T-helper 1 cell treated with Interleukin-12 subunit alpha and Interleukin-12 subunit beta and Interleukin-4 antibody, amounts not matched to agents 30 μg/mL and 1 μg/mL, for 36 hours (primary cell): Measurements from ENCODE around the gene RHO.

ENCODE experiments used
- H3K27ac Mint-ChIP-seq: one replicate; pipeline ENCODE4 v1.8.0; 2021; ENCODE audit warnings: mild to moderate bottlenecking, mixed read lengths
- H3K27me3 Mint-ChIP-seq: one replicate; pipeline ENCODE4 v1.8.0; 2021; ENCODE audit warnings: low read depth, mixed read lengths
- H3K36me3 Mint-ChIP-seq: one replicate; pipeline ENCODE4 v1.8.0; 2021; ENCODE audit warnings: low read depth, mixed read lengths
- H3K4me1 Mint-ChIP-seq: one replicate; pipeline ENCODE4 v1.8.0; 2021; ENCODE audit warnings: low read depth, mixed read lengths
- H3K4me3 Mint-ChIP-seq: one replicate; pipeline ENCODE4 v1.8.0; 2021; ENCODE audit warnings: mild to moderate bottlenecking, moderate library complexity, mixed read lengths
- H3K9me3 Mint-ChIP-seq: one replicate; pipeline ENCODE4 v1.8.0; 2021; ENCODE audit warnings: mixed read lengths

Gene RHO

DNA sequence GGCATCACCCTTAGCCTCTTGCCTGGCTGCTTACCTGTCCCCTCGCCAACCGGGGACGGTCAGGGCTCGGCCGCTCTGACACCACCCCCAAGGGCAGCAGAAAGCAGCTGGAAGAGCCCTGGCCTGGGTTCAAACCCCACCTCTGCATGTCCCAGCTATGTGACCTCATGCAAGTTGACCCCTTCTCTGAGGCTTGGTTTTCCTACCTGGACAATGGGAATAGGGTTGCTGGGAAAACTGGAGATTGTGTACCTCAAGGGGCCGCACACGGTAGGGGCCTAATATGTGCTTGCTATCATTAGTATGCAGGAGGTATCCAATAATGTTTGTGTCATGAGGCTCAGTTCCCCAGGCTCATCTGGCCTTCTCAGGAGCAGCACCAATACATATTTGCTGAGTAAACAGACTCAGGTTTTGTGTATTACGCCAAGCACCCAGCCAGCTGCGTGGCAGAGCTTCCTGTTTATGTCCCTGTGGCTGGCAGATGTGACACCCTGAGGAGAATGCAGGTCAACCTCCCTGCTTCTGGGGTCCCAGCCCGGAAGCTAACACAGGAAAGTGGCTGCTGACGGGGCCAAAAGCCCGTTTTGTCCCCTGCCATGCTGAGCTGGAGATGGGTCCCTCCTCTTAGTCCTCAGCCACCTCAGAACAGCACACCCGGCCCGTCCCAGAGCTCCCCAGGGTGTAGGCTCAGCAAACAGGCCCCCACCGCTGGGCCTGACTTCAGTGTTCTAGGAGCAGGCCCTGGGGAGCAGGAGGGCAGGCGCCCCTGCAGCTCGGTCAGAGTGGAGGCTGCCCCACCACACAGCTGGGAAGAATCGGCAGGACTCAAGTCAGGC is 48.3 kb downstream of the RHO start:
- H3K4me1 Mint-ChIP-seq = peaks cover 9% of the 10 kb centered on the region
- H3K36me3 Mint-ChIP-seq = no peaks in the 10 kb centered on the region
- no peaks in the 10 kb centered on the region for H3K9me3 Mint-ChIP-seq
- no peaks in the 10 kb centered on the region for H3K27me3 Mint-ChIP-seq
- no peak overlapping the region for H3K4me3 Mint-ChIP-seq
- peak overlapping the region; percentile 62 for H3K27ac Mint-ChIP-seq

DNA sequence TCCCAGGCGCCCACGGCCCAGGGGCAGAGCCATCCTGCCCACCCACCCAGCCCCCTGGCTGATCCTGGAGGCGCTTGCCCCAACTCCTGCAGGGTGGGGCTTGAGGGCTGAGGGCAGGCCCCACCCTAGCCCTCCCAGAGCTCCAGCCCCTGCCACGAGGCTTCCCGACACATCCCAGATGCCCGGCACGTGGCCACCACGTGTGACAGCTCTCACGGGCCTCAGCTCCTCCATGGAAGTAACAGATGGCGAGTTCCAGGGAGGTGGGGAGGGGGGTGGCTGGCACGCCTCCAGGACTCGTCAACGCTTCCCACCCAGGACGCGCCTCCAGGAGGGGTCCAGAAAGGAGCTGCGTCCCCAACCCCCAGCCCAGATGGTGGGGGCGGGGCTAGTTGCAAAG is 48.9 kb downstream of the RHO start:
- peaks cover 9% of the 10 kb centered on the region for H3K4me1 Mint-ChIP-seq
- no peaks in the 10 kb centered on the region for H3K36me3 Mint-ChIP-seq
- H3K4me3 Mint-ChIP-seq = no peak overlapping the region
- H3K27me3 Mint-ChIP-seq = no peaks in the 10 kb centered on the region
- H3K9me3 Mint-ChIP-seq = no peaks in the 10 kb centered on the region
- H3K27ac Mint-ChIP-seq = no peak overlapping the region

DNA sequence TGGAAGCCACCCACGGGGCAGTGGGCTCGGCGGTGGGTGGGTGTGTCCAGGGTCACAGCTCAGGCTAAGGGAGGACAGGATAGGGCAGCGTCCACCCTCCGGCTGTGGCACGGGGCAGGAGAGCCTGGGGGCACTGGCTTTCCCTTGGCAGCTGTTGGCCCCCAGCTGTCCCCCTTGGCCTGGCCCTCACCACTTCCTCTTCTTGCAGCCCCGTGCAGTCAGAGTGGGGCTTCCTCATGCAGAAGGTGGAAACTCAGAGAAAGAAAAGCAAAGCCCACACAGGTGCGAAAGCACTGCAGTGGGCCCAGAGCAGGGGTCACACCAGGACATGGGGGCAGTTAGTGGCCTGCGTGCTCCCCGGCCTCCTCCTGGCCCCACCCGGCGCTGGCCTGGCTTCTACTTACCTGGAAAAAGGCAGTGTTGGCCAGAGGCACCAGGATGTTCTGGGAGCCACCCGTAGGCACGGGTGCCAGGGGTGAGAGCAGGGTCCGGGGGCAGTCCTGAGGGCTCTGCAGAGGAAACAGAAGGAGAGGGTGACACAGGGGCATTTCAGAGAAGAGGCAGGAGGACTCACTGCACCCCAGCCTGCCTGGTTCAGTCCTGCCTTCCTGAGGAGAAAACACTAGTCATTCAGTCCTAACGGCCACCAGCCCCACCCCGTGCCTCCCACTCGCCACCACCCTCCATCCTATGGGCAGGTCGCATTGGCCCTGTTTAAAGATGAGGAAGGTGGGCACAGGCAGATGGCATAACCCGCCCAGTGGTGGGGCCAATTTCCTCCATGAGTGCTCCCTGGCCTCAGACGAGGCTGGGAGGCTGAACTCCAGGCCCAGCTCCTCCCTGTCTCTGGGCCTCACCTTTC is 49.7 kb downstream of the RHO start:
- Mint-ChIP-seq H3K27me3 (no peaks in the 10 kb centered on the region), H3K9me3 (no peaks in the 10 kb centered on the region), H3K36me3 (no peaks in the 10 kb centered on the region), H3K4me1 (peaks cover 9% of the 10 kb centered on the region), H3K4me3 (no peak overlapping the region), H3K27ac (no peak overlapping the region)

DNA sequence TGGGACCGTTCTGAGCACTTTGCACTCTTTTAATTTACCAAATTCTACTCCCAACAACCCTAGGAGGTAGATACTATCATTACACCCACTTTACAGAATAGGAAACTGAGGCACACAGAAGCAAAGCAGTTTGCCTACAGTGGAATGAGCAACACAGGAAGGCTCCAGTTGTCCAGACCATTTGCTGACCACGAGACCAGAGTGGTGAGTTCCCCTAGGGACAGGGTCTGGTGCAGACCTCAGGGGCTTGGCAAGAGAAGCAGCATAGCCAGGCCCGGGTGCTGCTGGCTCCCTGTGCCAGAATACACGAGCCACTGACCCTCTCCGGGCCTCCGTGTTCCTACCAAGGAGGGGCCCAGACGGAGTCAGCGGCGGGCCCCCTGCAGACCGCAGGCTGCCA is 51.6 kb downstream of the RHO start:
- Mint-ChIP-seq H3K36me3 (no peaks in the 10 kb centered on the region), H3K9me3 (no peaks in the 10 kb centered on the region), H3K27ac (no peak overlapping the region), H3K4me3 (no peak overlapping the region), H3K4me1 (peaks cover 9% of the 10 kb centered on the region), H3K27me3 (no peaks in the 10 kb centered on the region)

DNA sequence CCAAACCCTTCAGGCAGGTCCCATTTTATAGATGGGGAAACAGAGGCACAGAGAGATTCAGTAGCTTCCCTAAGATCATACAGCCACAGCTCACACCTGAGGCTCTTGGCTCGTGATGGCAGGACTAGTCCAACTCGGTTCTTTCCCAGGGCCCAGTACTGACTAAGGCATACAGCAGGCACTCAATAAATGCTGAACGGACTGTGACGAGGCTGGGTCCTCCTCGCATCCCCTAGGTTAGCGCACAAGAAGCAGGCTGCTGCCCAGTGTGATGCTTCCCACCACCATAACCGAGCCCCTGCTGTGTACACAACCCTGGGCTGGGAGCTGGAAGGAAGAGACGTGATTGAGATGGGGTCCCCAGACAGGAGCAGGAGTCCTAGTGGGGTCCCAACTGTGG is 53.2 kb downstream of the RHO start:
- peaks cover 3% of the 10 kb centered on the region for H3K4me1 Mint-ChIP-seq
- no peaks in the 10 kb centered on the region for H3K27me3 Mint-ChIP-seq
- no peak overlapping the region for H3K4me3 Mint-ChIP-seq
- no peaks in the 10 kb centered on the region for H3K9me3 Mint-ChIP-seq
- no peak overlapping the region for H3K27ac Mint-ChIP-seq
- H3K36me3 Mint-ChIP-seq = no peaks in the 10 kb centered on the region

DNA sequence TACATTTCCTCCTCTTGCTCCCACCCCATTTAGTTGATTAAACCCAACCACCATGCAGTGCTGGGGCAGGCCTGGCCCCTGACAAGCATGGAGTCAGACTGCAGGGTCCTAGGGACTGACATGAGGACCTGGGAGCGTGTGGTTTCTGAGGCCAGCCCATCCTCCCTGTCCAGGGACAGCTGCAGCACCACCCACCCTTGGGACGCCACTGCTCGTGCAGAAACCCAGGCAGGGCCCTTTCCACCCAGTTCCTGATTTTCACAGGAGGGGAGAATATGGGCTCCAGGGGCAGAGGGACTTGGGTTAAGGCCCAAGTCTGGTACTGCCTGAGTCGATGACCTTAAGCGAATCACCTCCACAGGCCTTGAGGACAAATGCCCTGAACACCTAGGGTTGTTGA is 54.4 kb downstream of the RHO start:
- no peak overlapping the region for H3K4me3 Mint-ChIP-seq
- H3K27me3 Mint-ChIP-seq = peaks cover 3% of the 10 kb centered on the region
- H3K27ac Mint-ChIP-seq = no peak overlapping the region
- no peaks in the 10 kb centered on the region for H3K36me3 Mint-ChIP-seq
- no peaks in the 10 kb centered on the region for H3K9me3 Mint-ChIP-seq
- H3K4me1 Mint-ChIP-seq = no peaks in the 10 kb centered on the region

DNA sequence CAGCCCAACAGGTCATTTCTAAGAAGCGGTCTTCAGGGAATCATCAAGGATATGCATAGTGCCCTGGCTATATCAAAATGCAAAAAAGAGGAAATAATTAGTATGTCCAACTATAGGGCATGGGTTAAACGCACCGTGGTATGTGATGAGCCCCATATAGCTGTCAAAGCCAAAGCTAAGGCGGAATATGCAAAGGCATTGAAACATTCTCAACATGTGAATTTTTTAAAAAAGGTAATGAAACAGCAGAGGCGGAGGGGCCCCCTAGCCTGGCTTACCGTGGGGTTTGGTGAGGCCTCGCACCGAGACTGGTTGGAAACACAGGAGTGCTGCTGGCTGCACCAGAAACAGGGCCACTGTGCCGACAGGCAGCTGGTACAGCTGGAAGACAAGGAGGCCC is 54.9 kb downstream of the RHO start:
- no peaks in the 10 kb centered on the region for H3K4me1 Mint-ChIP-seq
- H3K9me3 Mint-ChIP-seq = no peaks in the 10 kb centered on the region
- H3K4me3 Mint-ChIP-seq = no peak overlapping the region
- H3K27ac Mint-ChIP-seq = no peak overlapping the region
- no peaks in the 10 kb centered on the region for H3K36me3 Mint-ChIP-seq
- peaks cover 3% of the 10 kb centered on the region for H3K27me3 Mint-ChIP-seq

DNA sequence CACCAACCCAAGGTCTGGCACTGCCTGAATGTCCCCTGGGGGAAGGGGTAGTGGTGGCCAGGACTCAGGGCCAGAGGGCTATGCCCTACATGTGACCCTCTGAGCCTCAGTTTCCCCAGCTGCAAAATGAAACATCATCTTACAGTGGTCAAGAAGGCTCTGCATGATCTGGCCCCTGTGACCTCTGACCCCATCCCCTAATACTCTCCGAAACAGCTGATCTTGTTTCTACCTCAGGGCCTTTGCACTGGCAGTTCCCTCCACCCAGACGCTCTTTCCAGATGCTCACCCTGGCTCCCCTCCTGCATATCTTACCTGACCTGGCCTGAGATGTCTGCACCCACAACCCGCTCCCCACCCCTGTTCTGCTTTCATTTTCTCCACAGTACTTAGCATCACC is 56.2 kb downstream of the RHO start:
- no peaks in the 10 kb centered on the region for H3K9me3 Mint-ChIP-seq
- H3K4me3 Mint-ChIP-seq = no peak overlapping the region
- no peak overlapping the region for H3K27ac Mint-ChIP-seq
- no peaks in the 10 kb centered on the region for H3K36me3 Mint-ChIP-seq
- peaks cover 3% of the 10 kb centered on the region for H3K27me3 Mint-ChIP-seq
- H3K4me1 Mint-ChIP-seq = no peaks in the 10 kb centered on the region
